Prostate gland (tissue), 2 donors: ENCODE data around the gene MFSD6. TPM values are rescaled to one million over a fixed set of nuclear protein-coding genes. Genes with fewer than 3 reads are reported as not detected.

Source experiments
- DNase-seq: peaks from one replicate; pipeline ENCODE4 v3.0.0-alpha.2; 2019; ENCODE audit warnings: low spot score
- H3K27ac ChIP-seq, 2 donors: fragments of 200-600 bp; sonication (generic); 2 replicates each; pipeline ENCODE4 v1.5.1; 2017 to 2019
- H3K27me3 ChIP-seq: fragments of 200-600 bp; sonication (generic); replicated peaks from 2 replicates; pipeline ENCODE4 v1.5.1; 2019; ENCODE audit not compliant: insufficient read depth
- H3K36me3 ChIP-seq, 2 donors: fragments of 200-600 bp; sonication (generic); 1 replicate in 1 of 2; 2 replicates in 1 of 2; pipeline versions ENCODE4 v1.5.1 to v1.8.1; 2017 to 2019
- H3K4me1 ChIP-seq: fragments of 200-600 bp; sonication (generic); replicated peaks from 2 replicates; pipeline ENCODE4 v1.5.1; 2019
- H3K4me3 ChIP-seq, 2 donors: fragments of 200-600 bp; sonication (generic); 2 replicates each; pipeline ENCODE4 v1.5.1; 2017 to 2019
- H3K9me3 ChIP-seq: fragments of 200-600 bp; sonication (generic); 2 replicates; pipeline ENCODE4 v1.5.1; 2017
- CTCF ChIP-seq, 4 experiments: fragments of 200-600 bp in 2 of 4; fragments of 450-650 bp in 2 of 4; sonication (generic) in 2 of 4; IDR thresholded peaks; 1 replicate in 3 of 4; 2 replicates in 1 of 4; pipeline ENCODE4 v1.5.1; 2016 to 2019; ENCODE audit warnings: antibody characterized with exemption in 4 of 4, mild to moderate bottlenecking in 2 of 4, moderate library complexity in 2 of 4
- POLR2A ChIP-seq: fragments of 450-650 bp; IDR thresholded peaks from one replicate; pipeline ENCODE4 v1.6.1; 2016; ENCODE audit warnings: antibody characterized with exemption, mild to moderate bottlenecking
- POLR2AphosphoS5 ChIP-seq: sonication (generic); formaldehyde crosslinking; IDR thresholded peaks from one replicate; pipeline ENCODE4 v1.6.1; 2017; ENCODE audit warnings: antibody characterized with exemption
- WGBS: methylation state at CpG from one replicate; pipeline ENCODE4 v1.1.5; 2018; 5-methylcytosine and 5-hydroxymethylcytosine counted together
- intact Hi-C: fragments of 100-400 bp; cut with DNase I; formaldehyde crosslinking; loops from one replicate; pipeline ENCODE4 v1.14.2; 2022
- total RNA-seq, 2 donors: library from RNA; depleted of rRNA; stranded (reverse); fragments of >200 nt; gene quantifications; one replicate each; pipeline ENCODE4 v1.1.0, GENCODE V29; 2016

Gene MFSD6
- total RNA-seq, 2 donors from 2014 or later, result 89.1 to 114 TPM

DNA sequence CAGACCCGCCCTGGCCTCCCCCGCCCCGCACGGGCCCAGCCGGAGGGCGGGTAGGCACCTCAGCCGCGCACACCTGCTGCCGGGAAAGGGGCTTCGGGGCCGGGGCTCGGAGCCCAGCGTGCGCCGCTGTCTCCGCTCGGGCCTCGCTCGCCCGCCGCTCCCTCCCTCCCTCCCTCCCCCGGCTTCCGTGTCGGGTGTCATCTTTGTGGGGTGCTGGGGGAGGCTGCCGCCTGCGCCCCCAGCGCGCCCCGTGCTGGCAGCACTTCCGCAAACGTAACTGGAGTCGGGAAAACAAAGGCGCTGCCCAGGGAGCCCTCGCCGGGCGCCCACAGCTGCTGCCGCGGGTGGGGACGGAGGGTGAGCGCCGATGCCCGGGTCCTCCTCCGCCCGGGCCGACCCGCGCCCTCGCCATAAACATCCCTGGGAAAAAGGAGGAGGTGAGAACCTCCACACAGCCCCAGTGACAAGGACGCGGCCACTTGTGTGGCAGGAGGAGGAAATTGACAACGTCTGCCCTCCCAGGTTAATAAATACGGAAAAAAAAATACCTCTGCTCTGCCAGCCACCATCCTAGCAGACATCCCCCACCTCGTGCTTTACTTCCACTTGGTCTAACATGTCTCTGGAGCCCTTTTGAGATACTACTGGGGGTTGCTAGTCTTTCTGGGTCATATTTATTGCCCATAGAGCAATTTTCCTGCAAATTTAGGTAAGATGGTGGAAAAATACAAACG lies 550 bp downstream of the MFSD6 start:
- WGBS, result 2% methylated on average over 29 of the region's 54 CpGs
- Histone ChIP-seq H3K4me1 (peaks cover 4% of the 10 kb centered on the region), H3K9me3 (no peaks in the 10 kb centered on the region), H3K27ac (peak overlapping the region; percentile 92), H3K4me3 (peak overlapping the region; percentile 82 to 89), H3K27me3 (no peaks in the 10 kb centered on the region), H3K36me3 (no peaks in the 10 kb centered on the region)
- intact Hi-C loops, result loop anchor here (5.0 to 10.0 kb wide), 2 partner anchors 59 to 96 kb away; no protein-coding TSS in a partner anchor
- TF ChIP-seq CTCF (IDR thresholded peaks at IDR 0.05) (no peak), POLR2A (peak; percentile 68), POLR2AphosphoS5 (peak; percentile 57)
- peak; percentile 65 for DNase-seq

- Histone ChIP-seq H3K36me3 (no peaks in the 10 kb centered on the region), H3K27ac (peak overlapping the region; percentile 92), H3K4me1 (peaks cover 9% of the 10 kb centered on the region), H3K4me3 (peak overlapping the region in 1 of 2 donors; percentile 82), H3K27me3 (no peaks in the 10 kb centered on the region), H3K9me3 (no peaks in the 10 kb centered on the region)
- no peak for TF ChIP-seq POLR2A
- TF ChIP-seq POLR2AphosphoS5, result no peak
- no peak for TF ChIP-seq CTCF (IDR thresholded peaks at IDR 0.05)
- intact Hi-C loops, result loop anchor here (5.0 to 10.0 kb wide), 2 partner anchors 58 to 95 kb away; no protein-coding TSS in a partner anchor
- DNase-seq, result no peak
- WGBS, result 32% methylated on average over 2 of the region's 2 CpGs
Observed at GRCh38 chr2:190409616-190410015, 1.5 kb downstream of the MFSD6 start.

DNA sequence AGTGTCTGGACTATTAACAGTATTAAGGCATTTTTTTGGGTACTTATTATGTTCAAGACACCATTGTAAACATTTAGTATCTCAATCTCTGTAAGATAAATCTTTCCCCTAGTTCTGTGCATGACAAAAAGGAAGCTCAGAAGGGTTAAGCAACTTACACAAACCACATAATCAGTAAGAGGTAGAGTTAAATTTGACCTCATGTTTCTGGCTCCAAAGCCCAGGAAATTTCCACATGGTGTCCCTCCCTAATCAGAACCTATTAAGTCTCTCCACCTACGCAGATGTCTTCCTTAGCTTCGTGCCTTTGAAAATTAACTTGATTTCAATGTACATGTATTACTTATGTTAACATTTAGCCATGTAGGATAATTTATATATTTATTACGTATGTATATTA lies 2.0 kb downstream of the MFSD6 start:
- 63% methylated on average over 3 of the region's 3 CpGs for WGBS
- Histone ChIP-seq H3K36me3 (no peaks in the 10 kb centered on the region), H3K27me3 (no peaks in the 10 kb centered on the region), H3K4me3 (no peak overlapping the region), H3K27ac (no peak overlapping the region), H3K9me3 (no peaks in the 10 kb centered on the region), H3K4me1 (peaks cover 9% of the 10 kb centered on the region)
- intact Hi-C loops, result no loop called here
- no peak for TF ChIP-seq POLR2AphosphoS5
- no peak for TF ChIP-seq POLR2A
- TF ChIP-seq CTCF (IDR thresholded peaks at IDR 0.05), result no peak
- DNase-seq, result no peak

DNA sequence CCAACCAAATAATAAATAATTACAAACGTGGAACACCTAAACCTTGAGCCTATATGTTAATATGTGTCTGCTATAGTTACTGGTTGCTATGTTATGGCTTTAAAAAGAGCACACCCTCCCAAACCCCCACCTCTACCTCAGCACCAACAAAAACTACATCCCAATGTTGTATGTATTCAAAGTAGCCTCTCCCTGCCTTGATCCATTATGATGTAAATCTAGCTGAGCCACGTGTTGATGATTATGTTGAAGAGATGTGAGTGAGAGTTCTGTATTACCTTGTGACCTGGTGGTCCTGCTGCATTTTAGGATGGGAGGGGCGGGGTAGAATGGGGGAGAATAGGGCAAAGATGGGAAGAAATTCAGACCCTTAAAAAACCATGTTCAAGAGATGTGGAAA lies 4.8 kb downstream of the MFSD6 start:
- Histone ChIP-seq H3K4me3 (no peak overlapping the region), H3K27ac (peak overlapping the region; percentile 7 to 33), H3K27me3 (no peaks in the 10 kb centered on the region), H3K9me3 (no peaks in the 10 kb centered on the region), H3K36me3 (no peaks in the 10 kb centered on the region), H3K4me1 (peaks cover 12% of the 10 kb centered on the region)
- TF ChIP-seq POLR2A (no peak), CTCF (IDR thresholded peaks at IDR 0.05) (no peak), POLR2AphosphoS5 (no peak)
- no peak for DNase-seq
- WGBS, result 44% methylated on average over 3 of the region's 3 CpGs
- intact Hi-C loops, result no loop called here

DNA sequence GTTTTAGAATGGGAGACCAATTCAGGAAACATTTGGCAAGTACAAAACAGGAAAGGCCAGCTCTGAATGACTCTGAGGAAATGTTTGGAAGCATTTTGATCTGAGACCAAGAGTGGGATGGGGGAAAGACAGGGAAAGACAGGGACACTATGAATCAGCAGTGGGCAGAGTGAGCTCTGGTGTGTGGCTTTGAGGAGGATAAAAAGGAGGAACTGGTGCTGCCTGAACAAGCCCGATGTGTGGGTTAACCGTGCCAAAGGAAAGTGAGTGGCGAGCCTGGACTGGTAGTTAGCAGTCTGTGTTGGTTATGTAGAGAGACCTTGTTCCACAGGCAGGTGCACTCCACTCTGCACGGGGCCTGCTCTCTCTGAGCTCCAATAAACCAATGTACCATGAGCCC lies 5.3 kb downstream of the MFSD6 start:
- TF ChIP-seq CTCF (IDR thresholded peaks at IDR 0.05) (no peak), POLR2AphosphoS5 (peak; percentile 57)
- Histone ChIP-seq H3K4me1 (peaks cover 12% of the 10 kb centered on the region), H3K27me3 (no peaks in the 10 kb centered on the region), H3K9me3 (no peaks in the 10 kb centered on the region), H3K36me3 (no peaks in the 10 kb centered on the region), H3K27ac (peak overlapping the region; percentile 7 to 33), H3K4me3 (no peak overlapping the region)
- intact Hi-C loops, result no loop called here
- 29% methylated on average over 4 of the region's 4 CpGs for WGBS
- peak; percentile 83 for DNase-seq
